Panc1 (cell line): ENCODE measurements around the gene SELENOF. TPM values are rescaled to one million over a fixed set of nuclear protein-coding genes. Genes with fewer than 3 reads are reported as not detected.
"Not testable (repeated sequence)": the region's sequence is repeated elsewhere in the genome, so short reads cannot be mapped to it uniquely, and the experiment has no call there.

ENCODE experiments used
- ATAC-seq: fragments of 200-7000 bp; cut with Tn5 transposase; 2 replicates; pipeline ENCODE4 v1.9.1; 2020; ENCODE audit warnings: mild to moderate bottlenecking, moderate library complexity
- BruUV-seq: library from RNA; stranded (reverse); fragments of 400-500 nt; replicated peaks from 2 replicates; lab custom pipeline; 2021; lab: Mats Ljungman, UMichigan
- CTCF ChIA-PET: fragments of 300-600 bp; sonication (Branson Sonifier 250); formaldehyde crosslinking; loops from one replicate; lab custom pipeline; 2022; ENCODE audit warnings: antibody characterized with exemption; lab: Charles Lee
- POLR2A ChIA-PET: fragments of 300-600 bp; sonication (Branson Sonifier 250); formaldehyde crosslinking; loops from one replicate; lab custom pipeline; 2022; ENCODE audit warnings: antibody characterized with exemption; lab: Charles Lee
- DNase-seq: peaks from one replicate; pipeline ENCODE4 v3.0.0-alpha.2; 2010; ENCODE audit warnings: low read depth, low spot score
- H3K27ac ChIP-seq: 2 replicates; pipeline ENCODE4 v1.5.1; 2011; ENCODE audit warnings: mild to moderate bottlenecking, low read length, inconsistent platforms
- H3K27me3 ChIP-seq: fragments of 200-500 bp; sonication (Bioruptor generic); 2 replicates; pipeline ENCODE4 v1.6.0; 2014; ENCODE audit warnings: low read length, inconsistent platforms; ENCODE audit not compliant: control insufficient read depth, insufficient read depth
- H3K36me3 ChIP-seq: fragments of 200-500 bp; sonication (Bioruptor generic); 2 replicates; pipeline ENCODE4 v1.5.1; 2014; ENCODE audit warnings: inconsistent platforms, mild to moderate bottlenecking, low read length, moderate library complexity; ENCODE audit not compliant: control insufficient read depth, insufficient read depth
- H3K4me1 ChIP-seq: 2 replicates; pipeline ENCODE4 v1.5.1; 2011; ENCODE audit warnings: inconsistent platforms, mild to moderate bottlenecking, low read length, moderate library complexity; ENCODE audit not compliant: control insufficient read depth, insufficient read depth
- H3K4me3 ChIP-seq, 2 experiments: 2 replicates each; pipeline ENCODE4 v1.5.1; 2011 to 2012; ENCODE audit warnings: low read depth in 2 of 2, low read length in 2 of 2, mild to moderate bottlenecking in 2 of 2, inconsistent platforms in 1 of 2, moderate library complexity in 1 of 2
- H3K9me3 ChIP-seq: fragments of 200-500 bp; sonication (Bioruptor generic); 2 replicates; pipeline ENCODE4 v1.5.1; 2014; ENCODE audit warnings: low read depth, mild to moderate bottlenecking, inconsistent platforms, low read length, moderate library complexity; ENCODE audit not compliant: control insufficient read depth, insufficient read depth
- POLR2AphosphoS5 ChIP-seq: IDR thresholded peaks from 2 replicates; pipeline ENCODE4 v1.6.1; 2012; ENCODE audit warnings: mild to moderate bottlenecking, low read depth, low read length, moderate library complexity
- SIN3A ChIP-seq: IDR thresholded peaks from 2 replicates; pipeline ENCODE4 v1.6.1; 2012; ENCODE audit warnings: low read depth, mild to moderate bottlenecking, low read length, moderate library complexity, borderline replicate concordance; ENCODE audit not compliant: insufficient read depth
- TCF7L2 ChIP-seq: IDR thresholded peaks from 2 replicates; pipeline ENCODE4 v1.6.1; 2011; ENCODE audit warnings: mild to moderate bottlenecking, low read depth, low read length, inconsistent platforms
- in situ Hi-C: cut with HindIII; loops from 2 replicates; pipeline ENCODE4 v1.10.0; 2016; ENCODE audit warnings: low sequenced_read_pairs, low pct_unique_long_range_greater_than_20kb
- intact Hi-C: fragments of 100-400 bp; cut with micrococcal nuclease; formaldehyde crosslinking; loops from one replicate; pipeline ENCODE4 v1.10.0; 2022; ENCODE audit not compliant: unreplicated experiment
- total RNA-seq: library from RNA; stranded (reverse); gene quantifications from one replicate; pipeline ENCODE4 v1.2.1, GENCODE V29; 2021; ENCODE audit not compliant: unreplicated experiment
- TF ChIP-seq, protein P1 (sequence below): fragments of 450-650 bp; IDR thresholded peaks from 2 replicates; pipeline ENCODE4 v1.5.1; 2017; ENCODE audit warnings: mild to moderate bottlenecking
- TF ChIP-seq, protein P2 (sequence below), 2 experiments: IDR thresholded peaks; 2 replicates each; pipeline ENCODE4 v1.6.1; 2011 to 2012; ENCODE audit warnings: low read depth in 2 of 2, control low read depth in 1 of 2, low read length in 1 of 2, mild to moderate bottlenecking in 1 of 2, moderate library complexity in 1 of 2; ENCODE audit not compliant: insufficient read depth in 1 of 2

The SELENOF gene
- total RNA-seq, 1 experiment from 2014 or later: 190 TPM

DNA sequence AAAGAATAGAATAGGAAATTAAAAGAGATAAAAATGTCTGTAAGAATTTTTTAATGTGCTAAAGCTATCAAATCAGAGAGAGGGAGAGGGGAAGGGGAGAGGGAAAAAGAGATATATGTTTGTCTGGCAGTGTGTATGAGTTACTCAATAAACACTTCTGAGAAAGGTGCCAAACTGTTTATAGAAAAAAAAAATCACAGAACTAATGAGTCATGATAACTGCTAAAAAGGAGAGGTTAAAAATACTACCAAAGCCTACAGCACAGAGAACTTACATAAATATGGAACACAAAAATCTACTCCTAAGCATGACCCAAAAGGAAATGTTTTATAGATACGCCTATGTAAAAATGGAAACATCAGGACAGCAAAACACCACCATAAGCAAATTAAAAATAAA, 45.4 kb downstream of the SELENOF start:
- Histone ChIP-seq H3K27ac (no peak overlapping the region), H3K9me3 (no peaks in the 10 kb centered on the region), H3K4me3 (no peak overlapping the region), H3K4me1 (no peaks in the 10 kb centered on the region), H3K27me3 (no peaks in the 10 kb centered on the region), H3K36me3 (no peaks in the 10 kb centered on the region)
- POLR2A ChIA-PET: no interaction called here
- no peak for DNase-seq
- intact Hi-C loops (no loop called here), in situ Hi-C loops (no loop called here)
- no peak for ATAC-seq
- CTCF ChIA-PET: no interaction called here
- BruUV-seq: no TSS peak
- TF ChIP-seq, protein P1, sequence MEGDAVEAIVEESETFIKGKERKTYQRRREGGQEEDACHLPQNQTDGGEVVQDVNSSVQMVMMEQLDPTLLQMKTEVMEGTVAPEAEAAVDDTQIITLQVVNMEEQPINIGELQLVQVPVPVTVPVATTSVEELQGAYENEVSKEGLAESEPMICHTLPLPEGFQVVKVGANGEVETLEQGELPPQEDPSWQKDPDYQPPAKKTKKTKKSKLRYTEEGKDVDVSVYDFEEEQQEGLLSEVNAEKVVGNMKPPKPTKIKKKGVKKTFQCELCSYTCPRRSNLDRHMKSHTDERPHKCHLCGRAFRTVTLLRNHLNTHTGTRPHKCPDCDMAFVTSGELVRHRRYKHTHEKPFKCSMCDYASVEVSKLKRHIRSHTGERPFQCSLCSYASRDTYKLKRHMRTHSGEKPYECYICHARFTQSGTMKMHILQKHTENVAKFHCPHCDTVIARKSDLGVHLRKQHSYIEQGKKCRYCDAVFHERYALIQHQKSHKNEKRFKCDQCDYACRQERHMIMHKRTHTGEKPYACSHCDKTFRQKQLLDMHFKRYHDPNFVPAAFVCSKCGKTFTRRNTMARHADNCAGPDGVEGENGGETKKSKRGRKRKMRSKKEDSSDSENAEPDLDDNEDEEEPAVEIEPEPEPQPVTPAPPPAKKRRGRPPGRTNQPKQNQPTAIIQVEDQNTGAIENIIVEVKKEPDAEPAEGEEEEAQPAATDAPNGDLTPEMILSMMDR: no peak
- TF ChIP-seq, protein P2, sequence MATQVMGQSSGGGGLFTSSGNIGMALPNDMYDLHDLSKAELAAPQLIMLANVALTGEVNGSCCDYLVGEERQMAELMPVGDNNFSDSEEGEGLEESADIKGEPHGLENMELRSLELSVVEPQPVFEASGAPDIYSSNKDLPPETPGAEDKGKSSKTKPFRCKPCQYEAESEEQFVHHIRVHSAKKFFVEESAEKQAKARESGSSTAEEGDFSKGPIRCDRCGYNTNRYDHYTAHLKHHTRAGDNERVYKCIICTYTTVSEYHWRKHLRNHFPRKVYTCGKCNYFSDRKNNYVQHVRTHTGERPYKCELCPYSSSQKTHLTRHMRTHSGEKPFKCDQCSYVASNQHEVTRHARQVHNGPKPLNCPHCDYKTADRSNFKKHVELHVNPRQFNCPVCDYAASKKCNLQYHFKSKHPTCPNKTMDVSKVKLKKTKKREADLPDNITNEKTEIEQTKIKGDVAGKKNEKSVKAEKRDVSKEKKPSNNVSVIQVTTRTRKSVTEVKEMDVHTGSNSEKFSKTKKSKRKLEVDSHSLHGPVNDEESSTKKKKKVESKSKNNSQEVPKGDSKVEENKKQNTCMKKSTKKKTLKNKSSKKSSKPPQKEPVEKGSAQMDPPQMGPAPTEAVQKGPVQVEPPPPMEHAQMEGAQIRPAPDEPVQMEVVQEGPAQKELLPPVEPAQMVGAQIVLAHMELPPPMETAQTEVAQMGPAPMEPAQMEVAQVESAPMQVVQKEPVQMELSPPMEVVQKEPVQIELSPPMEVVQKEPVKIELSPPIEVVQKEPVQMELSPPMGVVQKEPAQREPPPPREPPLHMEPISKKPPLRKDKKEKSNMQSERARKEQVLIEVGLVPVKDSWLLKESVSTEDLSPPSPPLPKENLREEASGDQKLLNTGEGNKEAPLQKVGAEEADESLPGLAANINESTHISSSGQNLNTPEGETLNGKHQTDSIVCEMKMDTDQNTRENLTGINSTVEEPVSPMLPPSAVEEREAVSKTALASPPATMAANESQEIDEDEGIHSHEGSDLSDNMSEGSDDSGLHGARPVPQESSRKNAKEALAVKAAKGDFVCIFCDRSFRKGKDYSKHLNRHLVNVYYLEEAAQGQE (IDR thresholded peaks at IDR 0.05; ENCODE audit: insufficient read depth in 1 of 2, low read depth in 2 of 2, low read length in 1 of 2): no peak
- no peak for TF ChIP-seq POLR2AphosphoS5
- TF ChIP-seq TCF7L2: no peak
- TF ChIP-seq SIN3A: no peak

DNA sequence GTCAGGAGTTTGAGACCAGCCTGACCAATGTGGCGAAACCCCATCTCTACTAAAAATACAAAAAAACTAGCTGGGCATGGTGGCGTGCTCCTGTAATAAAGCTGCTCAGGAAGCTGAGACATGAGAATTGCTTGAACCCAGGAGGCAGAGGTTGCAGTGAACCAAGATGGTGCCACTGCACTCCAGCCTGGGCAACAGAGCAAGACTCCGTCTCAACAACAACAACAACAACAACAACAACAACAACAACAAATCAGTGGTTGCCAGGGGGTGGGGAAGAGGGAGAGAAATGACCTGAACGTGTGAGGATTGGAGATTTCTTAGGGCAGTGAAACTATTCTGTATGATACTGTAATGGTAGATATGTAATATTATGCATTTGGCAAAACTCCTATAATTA, 46.6 kb downstream of the SELENOF start:
- DNase-seq, H3K27me3 ChIP-seq, POLR2A ChIA-PET, CTCF ChIA-PET, H3K4me3 ChIP-seq, H3K4me1 ChIP-seq, BruUV-seq, in situ Hi-C loops, ATAC-seq, H3K27ac ChIP-seq, intact Hi-C loops, H3K9me3 ChIP-seq, H3K36me3 ChIP-seq: not testable (repeated sequence)

GRCh38 chr1:86866665-86867064, 47.3 kb downstream of the SELENOF start:
- BruUV-seq: no TSS peak
- no peak overlapping the region for H3K27ac ChIP-seq
- CTCF ChIA-PET: no interaction called here
- in situ Hi-C loops (no loop called here), intact Hi-C loops (no loop called here)
- DNase-seq: no peak
- POLR2A ChIA-PET: no interaction called here
- H3K36me3 ChIP-seq: no peaks in the 10 kb centered on the region
- no peak for ATAC-seq
- no peak overlapping the region for H3K4me3 ChIP-seq
- H3K9me3 ChIP-seq: no peaks in the 10 kb centered on the region
- no peaks in the 10 kb centered on the region for H3K4me1 ChIP-seq
- H3K27me3 ChIP-seq: no peaks in the 10 kb centered on the region
- TF ChIP-seq SIN3A: no peak
- TF ChIP-seq, protein P1: no peak
- TF ChIP-seq, protein P2 (IDR thresholded peaks at IDR 0.05; ENCODE audit: insufficient read depth in 1 of 2, low read depth in 2 of 2, low read length in 1 of 2): no peak
- TF ChIP-seq TCF7L2: no peak
- TF ChIP-seq POLR2AphosphoS5: no peak
